Middle frontal gyrus (tissue), 1 donor: ENCODE measurements around the gene STC2.
A peak's percentile ranks its signal among the peaks of the same experiment; 100 is the strongest.

Source experiments
- DNase-seq: peaks from one replicate; pipeline ENCODE4 v3.0.0-alpha.2; 2015; ENCODE audit warnings: low spot score; ENCODE audit errors: extremely low spot score

Gene STC2

DNA sequence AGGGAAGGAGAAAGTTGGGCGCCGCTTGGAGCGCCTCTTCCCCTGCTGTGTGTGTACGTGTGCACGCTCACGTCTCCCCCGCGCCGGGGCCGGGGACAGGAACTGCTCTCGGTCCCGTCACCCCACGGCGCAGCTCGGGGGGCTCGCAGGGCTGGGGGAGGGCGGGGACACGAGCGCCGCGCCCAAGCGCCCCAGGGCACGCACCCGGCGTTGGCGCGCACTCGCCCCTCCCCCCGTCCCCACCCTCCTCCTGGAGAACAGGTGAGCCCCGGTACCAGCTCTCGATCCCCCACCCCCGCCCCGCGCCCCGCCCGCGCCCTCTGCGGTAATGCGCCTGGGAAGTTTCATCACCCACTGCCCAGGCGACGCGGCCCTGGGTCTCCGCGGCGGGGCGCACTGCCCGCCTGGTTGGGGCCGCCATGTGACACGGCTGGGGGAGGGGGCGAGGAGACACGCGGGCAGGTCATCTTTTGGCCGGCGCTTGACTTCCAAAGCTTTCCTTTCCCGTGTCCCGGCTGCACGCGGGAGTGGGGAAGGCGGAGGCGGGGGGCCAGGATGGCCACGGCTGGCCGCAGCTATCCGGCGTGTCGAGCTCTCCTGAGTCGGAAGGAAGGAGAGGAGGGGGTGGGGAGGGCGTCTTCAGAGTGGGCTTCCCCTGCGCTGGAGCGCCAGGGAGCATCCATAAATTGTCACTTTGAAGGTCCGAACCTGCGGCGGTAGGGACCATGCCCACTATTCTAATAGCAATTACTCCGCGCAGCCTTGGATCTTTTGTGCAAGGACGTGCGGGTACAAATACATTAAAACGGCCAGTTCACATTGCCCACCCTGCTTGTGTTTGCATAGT lies 1.5 kb upstream of the STC2 start:
- DNase-seq, result no peak

DNA sequence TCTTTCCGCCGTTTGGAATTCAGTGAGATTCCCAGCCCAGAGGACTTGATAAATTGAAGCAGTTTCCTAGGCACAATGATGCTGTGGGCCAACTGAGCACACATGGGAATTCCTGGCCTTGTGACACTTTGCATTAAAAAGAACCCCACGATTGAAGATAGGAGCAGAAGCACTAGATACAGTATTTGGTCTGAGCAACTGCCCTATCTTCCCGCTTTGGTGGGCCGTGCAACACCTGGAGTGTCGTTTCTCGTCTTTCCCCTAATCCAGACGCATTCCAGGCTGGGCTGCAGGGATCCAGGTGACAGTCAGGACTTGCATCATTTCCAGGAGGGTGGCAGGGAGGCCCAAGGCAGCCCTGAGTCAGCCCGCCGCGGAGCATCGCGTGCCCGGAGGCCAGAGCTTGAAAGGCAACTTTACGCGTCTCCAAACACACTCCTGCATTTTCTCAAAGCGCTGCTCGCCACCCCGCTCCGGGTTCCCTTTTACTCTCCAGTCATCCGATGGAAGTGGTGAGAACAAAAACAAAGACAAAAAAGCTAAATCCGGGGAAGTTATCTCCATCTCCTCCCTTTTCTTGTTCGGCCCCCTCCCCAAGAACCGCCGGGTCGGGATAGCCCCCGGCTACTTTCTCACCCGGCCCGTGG lies 753 bp upstream of the STC2 start:
- no peak for DNase-seq

DNA sequence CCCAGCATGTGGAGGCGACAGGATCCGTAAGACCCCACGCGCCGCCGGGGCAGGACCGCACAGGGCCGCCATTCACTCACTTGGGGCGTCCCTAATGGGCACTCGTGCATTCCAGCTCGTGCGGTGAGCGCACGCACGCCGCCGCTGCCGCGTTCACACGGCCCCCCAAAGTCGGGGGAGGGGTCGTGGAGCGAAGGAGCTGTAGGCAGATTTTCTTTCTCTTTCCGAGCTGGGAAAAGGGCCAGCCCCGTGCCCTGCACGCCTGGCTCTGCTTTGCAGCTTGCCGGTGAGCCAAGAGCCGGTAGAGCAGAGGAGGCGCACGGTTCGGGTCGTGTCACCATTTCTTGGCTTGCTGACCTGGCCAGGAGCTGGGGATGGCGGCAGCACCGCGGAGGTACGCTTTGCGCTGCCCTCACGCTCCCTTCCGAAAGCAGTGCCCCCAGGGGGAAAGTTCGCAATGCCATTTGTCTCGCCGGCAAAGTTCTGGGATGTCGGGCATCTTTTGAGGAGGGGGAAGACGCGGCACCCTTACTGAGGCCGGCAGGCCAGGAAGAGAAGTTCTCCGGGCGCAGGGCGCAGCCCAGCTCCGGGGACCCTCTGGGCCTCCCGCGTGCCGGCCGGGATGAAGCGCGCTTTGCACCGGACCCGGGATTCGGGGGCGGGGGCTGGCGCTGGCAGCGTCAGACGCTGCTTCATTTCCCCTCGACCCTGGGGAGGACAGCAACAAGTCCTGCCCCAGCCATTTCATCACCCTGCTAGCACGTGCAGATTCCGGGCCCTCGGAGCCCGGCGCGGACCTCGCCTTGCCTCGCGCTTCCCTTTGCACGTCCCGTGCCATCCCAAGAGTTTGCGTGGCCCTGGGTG lies 898 bp downstream of the STC2 start:
- DNase-seq, result no peak

DNA sequence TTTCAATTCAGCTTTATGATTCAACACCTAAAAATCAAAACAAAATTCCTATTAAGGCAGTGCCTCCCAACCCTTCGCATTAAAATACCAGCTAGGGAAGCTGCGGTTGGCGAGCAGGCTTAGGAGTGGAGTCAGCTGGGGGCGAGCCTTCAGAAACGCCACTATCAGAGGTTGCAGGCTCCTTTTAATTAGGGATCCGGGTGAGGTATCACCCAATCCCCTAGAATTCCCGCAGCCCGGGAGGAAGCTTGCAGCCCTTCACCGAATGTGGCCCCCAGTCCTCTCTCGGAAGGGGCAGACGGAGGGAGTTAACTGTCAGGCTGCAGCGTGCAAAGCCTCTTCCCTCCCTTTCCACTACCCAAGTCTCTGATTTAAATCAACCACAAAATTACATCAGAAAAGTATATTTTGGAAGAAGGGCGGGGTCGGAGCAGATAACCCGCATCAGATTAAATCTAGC lies 1.7 kb downstream of the STC2 start:
- DNase-seq, result no peak

DNA sequence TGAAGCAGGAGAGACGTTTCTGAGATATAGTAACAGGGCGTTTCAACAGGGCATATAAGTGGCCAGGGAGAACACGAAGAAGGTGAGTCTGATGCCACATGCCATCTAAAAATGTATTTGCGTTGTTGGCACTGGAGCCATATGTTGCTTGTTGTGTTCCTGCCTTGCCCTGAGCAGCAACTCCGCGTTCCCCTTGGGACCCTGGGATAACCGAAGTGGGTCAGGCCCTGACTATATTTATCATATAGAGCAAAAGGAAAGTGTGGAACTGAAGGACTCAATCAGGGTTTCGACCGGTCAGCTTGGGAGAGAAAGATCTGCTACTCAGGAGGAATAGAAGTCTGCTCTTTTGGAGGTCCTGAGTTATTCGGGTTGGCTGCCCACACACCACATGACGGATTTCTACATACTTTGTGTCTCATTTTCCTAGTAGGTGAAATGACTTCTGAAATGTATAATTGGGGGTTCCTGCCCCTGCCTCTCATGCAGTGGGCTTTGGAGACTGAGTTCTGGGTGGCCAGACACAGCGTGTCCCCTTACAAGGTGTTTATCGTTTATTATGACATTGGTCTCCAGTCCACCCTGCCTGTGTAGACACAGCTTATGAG lies 3.0 kb downstream of the STC2 start:
- no peak for DNase-seq

DNA sequence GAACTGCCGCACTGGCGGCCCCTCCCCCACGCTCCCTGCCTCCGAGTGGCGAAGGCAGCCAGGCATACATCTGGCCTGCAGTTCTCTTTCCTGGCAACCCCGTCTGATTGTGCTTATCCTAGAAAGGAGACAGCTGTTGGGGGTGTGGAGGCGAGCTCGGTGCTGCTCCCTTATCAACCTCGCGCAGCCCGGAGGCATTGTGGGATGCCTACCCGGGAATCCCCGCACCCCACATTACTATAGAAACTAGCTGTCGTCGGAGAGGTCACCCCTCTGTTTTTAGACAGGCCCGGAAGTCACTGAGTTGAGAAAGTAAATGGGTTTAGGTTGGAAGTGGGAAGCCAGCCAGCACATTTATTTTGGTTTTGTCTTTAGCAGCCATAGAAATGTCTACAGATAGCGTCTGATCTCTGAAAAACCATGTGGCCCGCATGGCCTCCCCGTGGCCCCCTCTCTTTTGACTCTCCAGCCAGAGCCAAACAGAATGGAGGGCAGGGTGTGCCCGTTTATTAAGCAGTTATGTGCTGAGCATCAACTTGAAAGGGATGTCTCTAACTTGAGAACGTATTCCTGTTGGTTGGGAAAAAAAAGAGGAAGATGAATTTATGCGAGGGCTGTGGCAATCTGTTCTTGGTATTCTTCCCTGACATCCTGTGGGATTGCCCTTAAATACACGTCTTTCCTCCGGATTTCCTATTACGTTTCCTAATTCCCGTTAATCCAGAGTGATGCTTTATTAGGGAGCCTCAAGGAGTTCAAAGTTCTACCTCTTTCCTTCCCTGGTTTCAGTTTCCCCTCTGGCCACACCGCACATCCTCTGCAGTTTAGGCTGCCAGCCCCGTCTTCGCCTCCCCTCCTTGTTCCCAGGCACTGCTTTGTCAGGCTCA lies 3.9 kb downstream of the STC2 start:
- peak; percentile 65 for DNase-seq

DNA sequence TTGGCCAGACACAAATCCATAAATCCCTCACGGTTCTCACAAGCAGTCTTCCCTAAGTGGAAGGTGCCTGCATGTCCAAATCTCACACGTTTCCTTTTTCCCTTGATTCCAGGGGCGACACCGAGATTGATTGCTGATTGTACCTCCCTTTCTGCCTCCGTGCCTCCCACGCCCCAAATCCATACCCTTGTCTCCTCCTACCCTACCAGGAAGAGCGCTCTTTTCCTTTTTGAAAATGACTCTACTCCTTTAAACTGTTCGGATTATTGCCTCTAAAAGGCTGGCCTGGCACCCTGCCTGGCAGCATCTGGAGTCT lies 4.5 kb downstream of the STC2 start:
- no peak for DNase-seq

DNA sequence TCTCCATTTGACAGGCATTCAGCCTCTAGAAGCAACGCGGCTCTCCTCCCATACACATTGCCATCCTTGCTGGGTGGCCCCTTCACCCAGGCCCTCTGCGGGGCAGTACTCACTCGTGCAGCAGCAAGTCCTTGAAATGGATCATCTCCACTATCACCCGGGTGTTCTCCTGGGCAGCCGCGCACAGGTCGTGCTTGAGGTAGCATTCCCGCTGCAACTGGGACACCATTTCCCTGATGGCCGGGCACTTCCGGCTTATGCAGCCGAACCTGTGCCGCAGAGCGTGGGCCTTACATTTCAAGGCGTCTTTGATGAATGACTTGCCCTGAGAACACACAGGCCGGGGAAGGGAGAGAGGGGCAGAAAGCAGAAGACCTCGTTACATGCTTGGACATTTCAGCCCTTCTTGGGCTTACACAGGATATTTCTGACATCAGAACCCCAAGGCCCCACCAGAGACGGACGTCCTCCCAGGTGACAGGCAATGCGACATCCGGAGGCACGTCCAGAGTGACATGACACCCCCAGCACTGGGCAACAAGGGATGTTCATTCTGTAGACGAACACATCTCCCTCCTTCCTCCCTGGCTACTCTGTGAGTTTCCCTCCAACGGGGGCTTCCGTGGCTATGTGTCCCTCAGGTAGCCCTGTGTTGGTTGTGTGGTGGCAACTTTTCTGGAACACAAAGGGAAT lies 5.0 kb downstream of the STC2 start:
- no peak for DNase-seq

DNA sequence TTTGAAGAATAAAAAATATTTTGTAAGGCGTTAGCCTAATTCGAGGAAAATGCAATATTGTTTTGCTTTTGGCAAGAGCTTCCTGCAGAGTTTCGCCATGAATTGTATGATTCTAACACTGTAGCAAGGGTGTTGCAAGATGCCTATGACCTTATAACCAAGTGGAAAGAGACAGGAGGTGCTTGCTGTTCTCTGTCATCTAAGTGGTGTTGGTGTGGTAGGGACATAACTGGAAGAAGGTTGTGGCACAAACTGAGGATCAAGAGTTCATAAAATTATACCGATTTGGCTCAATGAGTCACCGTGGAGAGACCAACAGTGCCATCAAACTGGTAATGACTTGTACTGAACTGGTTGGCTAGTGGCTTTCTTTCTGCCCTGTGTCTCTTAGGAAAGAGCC lies 6.3 kb downstream of the STC2 start:
- no peak for DNase-seq

DNA sequence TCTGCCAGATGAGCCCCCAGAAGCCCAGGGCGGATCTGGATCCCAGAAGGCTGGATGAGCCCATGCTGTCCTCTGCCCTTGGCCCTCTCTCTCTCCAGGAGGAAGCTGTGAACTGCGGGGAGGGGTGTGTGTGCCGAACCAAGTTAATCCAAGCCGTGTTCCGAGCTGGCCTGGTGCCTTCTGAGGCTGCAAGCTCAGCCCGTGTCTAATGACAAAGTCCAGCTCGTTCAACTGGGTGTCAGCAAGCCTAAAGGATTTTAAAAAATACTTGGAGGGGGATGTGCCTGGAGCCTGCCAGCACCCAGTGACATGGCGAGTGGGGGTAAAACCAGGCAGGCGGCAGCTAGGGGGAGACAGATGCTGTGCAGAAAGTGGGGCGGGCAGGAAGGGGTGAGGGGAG lies 8.0 kb downstream of the STC2 start:
- no peak for DNase-seq

DNA sequence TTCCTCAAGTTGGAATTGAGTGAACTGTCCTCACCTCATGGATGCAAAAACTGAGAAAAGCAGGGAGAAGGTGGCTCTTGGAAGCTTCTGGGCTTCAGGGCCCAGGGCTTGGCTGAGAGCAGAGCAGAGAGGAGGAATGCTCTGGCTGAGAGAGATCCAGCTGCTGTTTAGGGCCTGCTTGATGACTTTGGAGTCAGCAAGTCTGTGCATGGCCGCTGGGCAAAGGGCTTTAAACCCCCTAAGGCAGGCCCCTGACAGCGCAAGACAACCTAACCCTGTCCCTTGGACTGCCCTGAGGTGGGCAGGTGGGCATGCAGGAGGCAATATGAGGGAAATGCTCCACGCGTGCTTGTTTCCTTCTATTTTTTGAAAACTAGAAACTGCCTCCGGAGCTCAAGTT lies 8.6 kb downstream of the STC2 start:
- no peak for DNase-seq

DNA sequence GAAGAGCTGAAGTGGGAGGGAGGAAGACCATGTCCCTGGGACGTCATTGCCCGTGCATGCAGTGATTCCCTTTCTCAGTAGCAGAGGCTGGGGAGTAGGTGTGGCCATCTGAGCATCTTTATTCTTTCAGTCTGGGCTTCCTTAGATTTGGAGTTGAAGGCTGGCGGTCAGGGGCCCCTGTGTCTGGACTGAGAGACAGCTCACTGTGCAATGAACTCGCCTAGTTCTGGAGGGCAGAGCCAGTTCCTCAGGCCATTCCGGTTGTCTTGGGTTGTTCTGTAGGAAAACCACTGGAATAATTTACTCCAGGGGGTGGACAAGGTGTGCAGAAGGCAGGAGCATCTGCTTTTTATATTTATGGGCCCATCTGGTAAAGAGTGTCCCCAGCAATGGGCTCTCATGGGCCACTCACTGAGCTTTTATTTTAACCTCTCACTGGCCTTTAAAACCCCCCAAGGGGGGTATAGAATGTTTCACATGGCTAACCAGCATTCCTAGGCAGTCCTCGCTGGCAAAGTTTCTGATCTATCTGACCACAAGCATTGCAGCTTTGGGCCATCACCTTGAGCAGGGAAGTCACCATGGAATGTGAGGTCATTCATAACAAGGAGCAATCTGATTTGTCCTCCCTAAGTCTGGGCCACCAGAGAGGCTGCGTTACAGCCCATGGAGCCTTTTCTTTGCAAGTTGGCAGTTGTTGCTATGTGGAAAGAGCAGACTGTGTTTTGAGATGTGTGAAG lies 9.2 kb downstream of the STC2 start:
- no peak for DNase-seq

DNA sequence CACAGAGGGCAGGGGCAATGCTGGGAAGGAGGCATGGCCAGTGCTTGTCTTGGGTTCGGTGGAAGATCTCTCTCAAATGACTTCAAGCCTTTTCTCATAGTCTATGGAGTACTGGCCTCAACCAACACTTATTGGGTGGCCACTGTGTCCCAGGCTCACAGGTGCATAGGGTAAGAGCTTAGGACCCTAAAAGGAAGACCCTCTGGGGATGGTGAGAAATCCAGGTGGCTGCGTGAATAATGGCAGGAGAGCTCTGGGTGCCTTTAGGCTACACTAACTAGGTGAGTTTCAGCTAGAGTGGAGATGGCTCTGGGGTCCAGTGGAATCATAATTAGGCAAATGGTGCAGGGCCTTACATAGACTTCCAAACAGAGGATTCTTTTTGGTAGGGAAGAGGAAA lies 9.9 kb downstream of the STC2 start:
- no peak for DNase-seq

DNA sequence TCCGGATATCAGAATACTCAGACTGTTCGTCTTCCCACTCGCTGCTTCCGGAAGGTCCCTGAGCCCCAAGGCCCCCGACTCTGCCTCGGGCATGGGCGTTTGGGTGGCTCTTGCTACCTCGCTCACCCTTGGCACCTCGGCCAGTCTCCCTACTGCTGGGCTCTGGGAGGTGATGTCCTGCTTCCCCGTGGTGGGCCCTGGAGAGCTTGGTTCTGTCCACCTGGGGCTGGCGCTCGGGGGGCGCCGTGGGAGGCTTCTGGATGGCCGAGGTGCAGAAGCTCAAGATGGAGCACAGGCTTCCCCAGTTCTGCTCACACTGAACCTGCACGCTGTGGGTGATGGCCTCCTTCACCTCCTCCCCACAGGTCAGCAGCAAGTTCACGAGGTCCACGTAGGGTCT lies 10.4 kb downstream of the STC2 start:
- no peak for DNase-seq

DNA sequence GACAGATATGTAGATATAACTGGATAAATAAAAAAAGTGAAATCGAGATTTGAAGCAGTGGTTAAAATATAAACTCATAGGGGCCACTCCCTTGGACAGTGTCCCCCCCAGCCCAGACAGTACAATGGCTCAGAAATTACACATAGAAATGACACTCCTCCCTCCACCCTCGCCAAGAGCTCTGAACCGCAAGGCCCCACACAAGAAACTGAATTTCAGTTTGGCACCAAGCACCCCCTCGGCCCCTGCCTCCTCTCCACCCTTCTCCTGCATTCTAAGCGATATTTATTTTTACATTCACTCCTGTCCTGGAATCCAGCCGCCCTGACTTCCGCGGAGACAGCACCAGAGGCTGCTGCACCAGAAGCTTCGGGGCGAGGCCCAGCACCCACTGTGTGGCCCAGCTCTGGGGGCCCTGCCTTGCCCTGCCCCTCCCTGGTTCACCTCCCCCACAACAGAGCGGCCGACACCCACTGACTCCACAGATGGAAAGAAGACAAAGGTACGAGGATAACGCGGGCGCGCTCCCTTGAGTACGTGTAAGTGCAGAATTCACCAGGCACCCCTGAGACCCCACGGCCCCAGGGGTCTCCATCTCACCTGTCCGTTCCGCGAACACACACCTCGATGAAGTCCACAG lies 11.0 kb downstream of the STC2 start:
- DNase-seq, result no peak

DNA sequence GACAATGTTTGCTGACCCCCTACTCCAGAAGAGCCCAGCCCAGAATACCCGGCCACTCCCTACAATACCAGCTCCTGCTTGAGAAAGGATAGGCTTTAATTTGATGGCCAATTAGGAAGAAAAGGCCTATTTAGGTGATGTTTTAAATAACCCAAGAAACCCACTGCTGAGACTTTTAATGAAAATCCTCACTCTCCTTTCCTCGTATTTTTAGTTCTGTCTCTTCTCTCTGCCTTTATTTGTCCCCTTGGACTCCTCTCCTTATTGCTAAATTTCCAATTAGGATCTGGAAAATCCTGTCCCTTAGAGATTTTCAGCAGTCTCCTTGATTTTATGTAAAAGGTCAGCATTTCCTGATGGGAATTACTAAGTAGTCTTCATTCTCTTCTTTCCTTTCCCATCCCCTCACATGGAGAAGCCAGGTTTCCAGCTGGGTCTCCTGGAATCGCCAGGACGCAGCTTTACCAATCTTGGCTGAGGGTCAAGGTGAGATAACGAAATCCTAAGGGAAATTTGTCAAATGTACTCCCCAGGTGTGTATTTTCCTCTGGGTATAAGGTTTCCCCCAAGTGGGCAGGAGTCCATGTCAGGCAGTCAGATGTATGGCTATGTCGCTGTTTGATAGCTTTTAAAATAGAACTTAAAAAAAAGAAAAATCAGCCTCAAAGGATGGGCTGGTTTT lies 11.7 kb downstream of the STC2 start:
- DNase-seq, result no peak

DNA sequence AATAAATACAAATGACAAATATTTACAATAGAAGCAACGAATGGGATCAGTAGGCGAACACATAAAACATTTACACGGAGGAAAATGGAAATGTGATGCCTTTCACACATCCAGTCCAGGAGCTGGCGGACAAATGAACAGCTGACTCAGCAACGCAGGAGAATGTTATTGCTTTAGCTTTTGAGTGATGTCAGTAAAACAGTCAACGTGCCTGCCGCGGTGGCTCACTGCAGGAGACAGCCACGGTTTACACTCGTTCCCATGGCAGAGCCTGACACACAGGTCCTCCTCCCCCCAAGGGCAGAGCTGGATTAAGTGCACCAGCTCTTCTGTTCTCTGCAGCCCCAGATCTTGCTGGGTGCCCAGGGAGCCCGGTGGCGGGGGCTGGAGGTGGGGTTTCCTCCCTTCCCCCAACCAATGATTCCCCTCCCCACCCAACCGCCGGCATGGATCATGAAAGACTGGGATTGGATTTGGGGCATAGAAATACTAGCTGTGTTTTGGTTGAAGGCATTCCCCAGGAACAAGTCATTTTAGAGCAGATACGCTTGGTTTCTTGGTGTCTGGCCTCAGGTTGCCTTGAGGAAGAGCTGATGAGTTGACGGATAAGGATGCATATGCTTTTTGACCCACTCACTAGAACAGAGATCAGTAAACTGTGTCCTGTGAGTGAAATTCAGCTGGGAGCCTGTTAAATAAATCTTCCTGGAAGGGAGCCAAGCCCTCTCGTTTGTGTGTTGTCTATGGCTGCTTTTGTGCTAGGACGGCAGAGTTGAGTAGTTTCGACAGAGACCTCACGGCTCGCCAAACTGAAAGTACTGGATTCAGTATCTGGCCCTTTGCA lies 12.5 kb downstream of the STC2 start:
- DNase-seq, result no peak
